Naive B cell (primary cell): Measurements from ENCODE around the gene AMN. TPM values are rescaled to one million over a fixed set of nuclear protein-coding genes. Genes with fewer than 3 reads are reported as not detected.

Source experiments
- polyA plus RNA-seq, 6 donors: library from polyadenylated mRNA; unstranded; fragments of 300-500 nt; fragmentation: Illumina TruSeq; gene quantifications; one replicate each; pipeline ENCODE4 v1.2.3, GENCODE V29; 2021; ENCODE audit warnings: low read depth in 6 of 6

The AMN gene
- polyA plus RNA-seq, 6 donors from 2014 or later = 1.8 to 5.7 (median 2.4) TPM

Other genes with a start within 250 kb of the AMN start
- gene TRAF3, start 145.2 kb upstream of the AMN start, polyA plus RNA-seq = 10 to 100 TPM; 22.2 to 36.7 (median 27.0) TPM
- gene CDC42BPB, start 134.9 kb downstream of the AMN start, polyA plus RNA-seq = 1 to 10 TPM in 2 of 6 donors, under 1 TPM in 3, not detected in 1; 0.81 to 2.7 (median 0.97) TPM
- not detected for gene LBHD2, start 161.5 kb downstream of the AMN start, polyA plus RNA-seq
- gene EXOC3L4, start 172.1 kb downstream of the AMN start, polyA plus RNA-seq = not detected
- 1 to 10 TPM in 1 of 6 donors, under 1 TPM in 2, not detected in 3; 0.41 to 2.1 (median 0.43) TPM for gene TNFAIP2, start 200.8 kb downstream of the AMN start, polyA plus RNA-seq